HL-60 (cell line): ENCODE measurements around the gene ZNF839.

Experiments used
- DNase-seq, 2 experiments: peaks; one replicate each; pipeline ENCODE4 v3.0.0-alpha.2; 2010 to 2020; ENCODE audit warnings: low read depth in 1 of 2, low spot score in 1 of 2
- H3K27ac ChIP-seq: fragments of 250-450 bp; sonication (Bioruptor Pico); replicated peaks from 2 replicates; pipeline ENCODE4 v1.5.1; 2020; ENCODE audit warnings: mild to moderate bottlenecking, moderate library complexity
- H3K27me3 ChIP-seq: fragments of 250-450 bp; sonication (Bioruptor Pico); 2 replicates; pipeline ENCODE4 v1.5.1; 2021; ENCODE audit warnings: mild to moderate bottlenecking, moderate library complexity; ENCODE audit not compliant: insufficient read depth, poor library complexity, severe bottlenecking
- H3K4me3 ChIP-seq: replicated peaks from 2 replicates; pipeline ENCODE4 v1.5.1; 2011; ENCODE audit warnings: mild to moderate bottlenecking, control low read depth, low read length; ENCODE audit not compliant: insufficient read depth
- GABPA ChIP-seq: IDR thresholded peaks from 2 replicates; pipeline ENCODE4 v1.6.1; 2012; ENCODE audit warnings: low read depth
- POLR2AphosphoS5 ChIP-seq: IDR thresholded peaks from 2 replicates; pipeline ENCODE4 v1.6.1; 2012; ENCODE audit warnings: low read depth
- SPI1 ChIP-seq: IDR thresholded peaks from 2 replicates; pipeline ENCODE4 v1.6.1; 2012; ENCODE audit warnings: low read depth, mild to moderate bottlenecking, borderline replicate concordance
- TF ChIP-seq, protein P1 (sequence below): IDR thresholded peaks from 2 replicates; pipeline ENCODE4 v1.6.1; 2012; ENCODE audit warnings: low read depth; ENCODE audit not compliant: insufficient replicate concordance
- TF ChIP-seq, protein P2 (sequence below): IDR thresholded peaks from one replicate; pipeline ENCODE4 v1.5.1; 2011; ENCODE audit warnings: low read length, control low read depth, inconsistent platforms; ENCODE audit not compliant: insufficient read depth

ZNF839 gene

DNA sequence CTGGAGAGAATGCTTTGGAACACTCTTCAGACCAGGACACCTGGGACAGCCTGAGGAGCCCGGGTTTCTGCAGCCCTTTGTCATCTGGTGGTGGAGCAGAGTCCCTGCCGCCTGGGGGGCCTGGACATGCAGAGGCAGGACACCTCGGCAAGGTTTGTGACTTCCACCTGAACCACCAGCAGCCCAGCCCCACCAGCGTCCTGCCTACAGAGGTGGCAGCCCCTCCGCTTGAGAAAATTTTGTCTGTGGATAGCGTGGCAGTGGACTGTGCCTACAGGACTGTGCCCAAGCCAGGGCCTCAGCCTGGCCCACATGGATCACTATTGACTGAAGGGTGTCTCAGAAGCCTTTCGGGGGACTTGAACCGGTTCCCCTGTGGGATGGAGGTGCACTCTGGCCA lies 22.0 kb downstream of the ZNF839 start:
- DNase-seq: no peak
- Histone ChIP-seq H3K27ac (no peak overlapping the region), H3K4me3 (no peak overlapping the region), H3K27me3 (no peaks in the 10 kb centered on the region)
- TF ChIP-seq, protein P1, sequence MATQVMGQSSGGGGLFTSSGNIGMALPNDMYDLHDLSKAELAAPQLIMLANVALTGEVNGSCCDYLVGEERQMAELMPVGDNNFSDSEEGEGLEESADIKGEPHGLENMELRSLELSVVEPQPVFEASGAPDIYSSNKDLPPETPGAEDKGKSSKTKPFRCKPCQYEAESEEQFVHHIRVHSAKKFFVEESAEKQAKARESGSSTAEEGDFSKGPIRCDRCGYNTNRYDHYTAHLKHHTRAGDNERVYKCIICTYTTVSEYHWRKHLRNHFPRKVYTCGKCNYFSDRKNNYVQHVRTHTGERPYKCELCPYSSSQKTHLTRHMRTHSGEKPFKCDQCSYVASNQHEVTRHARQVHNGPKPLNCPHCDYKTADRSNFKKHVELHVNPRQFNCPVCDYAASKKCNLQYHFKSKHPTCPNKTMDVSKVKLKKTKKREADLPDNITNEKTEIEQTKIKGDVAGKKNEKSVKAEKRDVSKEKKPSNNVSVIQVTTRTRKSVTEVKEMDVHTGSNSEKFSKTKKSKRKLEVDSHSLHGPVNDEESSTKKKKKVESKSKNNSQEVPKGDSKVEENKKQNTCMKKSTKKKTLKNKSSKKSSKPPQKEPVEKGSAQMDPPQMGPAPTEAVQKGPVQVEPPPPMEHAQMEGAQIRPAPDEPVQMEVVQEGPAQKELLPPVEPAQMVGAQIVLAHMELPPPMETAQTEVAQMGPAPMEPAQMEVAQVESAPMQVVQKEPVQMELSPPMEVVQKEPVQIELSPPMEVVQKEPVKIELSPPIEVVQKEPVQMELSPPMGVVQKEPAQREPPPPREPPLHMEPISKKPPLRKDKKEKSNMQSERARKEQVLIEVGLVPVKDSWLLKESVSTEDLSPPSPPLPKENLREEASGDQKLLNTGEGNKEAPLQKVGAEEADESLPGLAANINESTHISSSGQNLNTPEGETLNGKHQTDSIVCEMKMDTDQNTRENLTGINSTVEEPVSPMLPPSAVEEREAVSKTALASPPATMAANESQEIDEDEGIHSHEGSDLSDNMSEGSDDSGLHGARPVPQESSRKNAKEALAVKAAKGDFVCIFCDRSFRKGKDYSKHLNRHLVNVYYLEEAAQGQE: no peak
- TF ChIP-seq POLR2AphosphoS5 (no peak), SPI1 (no peak), GABPA (no peak)
- TF ChIP-seq, protein P2, sequence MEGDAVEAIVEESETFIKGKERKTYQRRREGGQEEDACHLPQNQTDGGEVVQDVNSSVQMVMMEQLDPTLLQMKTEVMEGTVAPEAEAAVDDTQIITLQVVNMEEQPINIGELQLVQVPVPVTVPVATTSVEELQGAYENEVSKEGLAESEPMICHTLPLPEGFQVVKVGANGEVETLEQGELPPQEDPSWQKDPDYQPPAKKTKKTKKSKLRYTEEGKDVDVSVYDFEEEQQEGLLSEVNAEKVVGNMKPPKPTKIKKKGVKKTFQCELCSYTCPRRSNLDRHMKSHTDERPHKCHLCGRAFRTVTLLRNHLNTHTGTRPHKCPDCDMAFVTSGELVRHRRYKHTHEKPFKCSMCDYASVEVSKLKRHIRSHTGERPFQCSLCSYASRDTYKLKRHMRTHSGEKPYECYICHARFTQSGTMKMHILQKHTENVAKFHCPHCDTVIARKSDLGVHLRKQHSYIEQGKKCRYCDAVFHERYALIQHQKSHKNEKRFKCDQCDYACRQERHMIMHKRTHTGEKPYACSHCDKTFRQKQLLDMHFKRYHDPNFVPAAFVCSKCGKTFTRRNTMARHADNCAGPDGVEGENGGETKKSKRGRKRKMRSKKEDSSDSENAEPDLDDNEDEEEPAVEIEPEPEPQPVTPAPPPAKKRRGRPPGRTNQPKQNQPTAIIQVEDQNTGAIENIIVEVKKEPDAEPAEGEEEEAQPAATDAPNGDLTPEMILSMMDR: no peak

- TF ChIP-seq, protein P1: no peak
- TF ChIP-seq SPI1 (no peak), POLR2AphosphoS5 (no peak), GABPA (no peak)
- TF ChIP-seq, protein P2: no peak
- Histone ChIP-seq H3K27ac (no peak overlapping the region), H3K4me3 (no peak overlapping the region), H3K27me3 (no peaks in the 10 kb centered on the region)
- DNase-seq: no peak
Measured at GRCh38 chr14:102342238-102342637, 22.7 kb downstream of the ZNF839 start.

- TF ChIP-seq, protein P1: no peak
- TF ChIP-seq GABPA (no peak), POLR2AphosphoS5 (no peak), SPI1 (no peak)
- TF ChIP-seq, protein P2: no peak
- H3K4me3 ChIP-seq: no peak overlapping the region
- no peak overlapping the region for H3K27ac ChIP-seq
- H3K27me3 ChIP-seq: no peaks in the 10 kb centered on the region
- DNase-seq: no peak
Measured at GRCh38 chr14:102344084-102344483, 24.5 kb downstream of the ZNF839 start.
